A673 (cell line): ENCODE measurements around the gene EFTUD2.

Experiments used
- CTCF ChIP-seq: fragments of 300-800, 200-600 bp; sonication (generic); conservative IDR thresholded peaks from 2 replicates; pipeline ENCODE4 v1.5.1; 2017; ENCODE audit warnings: low read depth, mild to moderate bottlenecking, antibody characterized with exemption, low read length, moderate library complexity, mixed read lengths
- EZH2 ChIP-seq: fragments of 200-600 bp; sonication (generic); IDR thresholded peaks from 2 replicates; pipeline ENCODE4 v1.6.1; 2017; ENCODE audit warnings: borderline replicate concordance, low read depth, mild to moderate bottlenecking, mixed read lengths, antibody characterized with exemption, low read length; ENCODE audit not compliant: poor library complexity, severe bottlenecking

DNA sequence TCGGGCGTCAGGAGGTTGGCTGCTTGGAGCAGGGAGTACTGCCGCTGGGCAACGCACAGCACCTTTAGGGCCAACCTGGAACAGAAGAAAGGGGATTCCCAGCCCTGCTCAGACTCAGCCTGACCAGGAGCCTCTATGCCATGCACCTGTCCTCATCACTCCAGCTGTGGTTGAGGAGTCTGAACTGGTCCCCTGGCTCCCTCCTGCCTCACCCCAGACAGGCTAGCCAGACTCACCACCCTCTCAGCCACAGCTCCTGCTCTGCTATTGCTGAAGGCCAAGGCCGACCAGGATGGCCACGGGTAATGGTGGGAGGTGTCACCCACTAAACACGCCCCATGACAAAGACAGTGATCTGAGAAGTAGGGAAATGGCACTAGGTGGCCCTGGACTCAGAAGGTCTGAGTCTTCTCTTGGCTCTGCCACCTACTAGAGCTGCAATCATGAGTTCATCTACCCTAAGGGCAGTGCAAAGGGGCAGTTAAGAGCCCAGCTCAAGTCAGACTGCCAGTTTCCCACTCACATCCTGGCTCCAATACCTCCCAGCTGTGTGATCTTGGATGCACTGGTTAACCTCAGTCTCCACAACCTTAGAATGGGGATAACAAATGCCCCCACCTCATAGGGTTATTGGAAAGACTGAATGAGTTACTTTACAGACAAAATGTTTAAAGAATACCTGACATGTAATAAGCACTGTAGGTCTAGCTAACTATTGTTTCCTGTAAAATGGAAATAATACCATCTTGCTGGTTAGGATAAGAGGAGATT lies 29.9 kb upstream of the EFTUD2 start:
- TF ChIP-seq CTCF (no peak), EZH2 (no peak)
